Liver (tissue), 9 donors: ENCODE data around the gene BRINP1. TPM values are rescaled to one million over a fixed set of nuclear protein-coding genes. Genes with fewer than 3 reads are reported as not detected.

Source experiments
- DNase-seq: peaks from one replicate; pipeline ENCODE4 v3.0.0-alpha.2; 2017; ENCODE audit warnings: low spot score
- H3K27ac ChIP-seq, 2 donors: one replicate each; pipeline ENCODE4 v1.7.0; 2013; ENCODE audit warnings: inconsistent platforms in 2 of 2, low read length in 2 of 2, control low read depth in 1 of 2, low read depth in 1 of 2, mild to moderate bottlenecking in 1 of 2
- H3K27me3 ChIP-seq, 4 donors: one replicate each; pipeline versions ENCODE4 v1.6.1 to v1.7.0; 2013; ENCODE audit warnings: low read length in 3 of 4, inconsistent platforms in 1 of 4, mild to moderate bottlenecking in 1 of 4, moderate library complexity in 1 of 4; ENCODE audit not compliant: control insufficient read depth in 4 of 4, insufficient read depth in 4 of 4
- H3K36me3 ChIP-seq, 4 donors: one replicate each; pipeline versions ENCODE4 v1.6.1 to v1.7.0; 2013; ENCODE audit warnings: low read length in 3 of 4, mild to moderate bottlenecking in 3 of 4, low read depth in 1 of 4, moderate library complexity in 1 of 4; ENCODE audit not compliant: control insufficient read depth in 4 of 4, insufficient read depth in 3 of 4
- H3K4me1 ChIP-seq, 4 donors: one replicate each; pipeline versions ENCODE4 v1.6.1 to v1.7.0; 2013; ENCODE audit warnings: low read length in 3 of 4, mild to moderate bottlenecking in 3 of 4, moderate library complexity in 1 of 4; ENCODE audit not compliant: control insufficient read depth in 4 of 4, insufficient read depth in 4 of 4
- H3K4me3 ChIP-seq, 3 donors: one replicate each; pipeline versions ENCODE4 v1.6.1 to v1.7.0; 2013; ENCODE audit warnings: low read length in 3 of 3, control low read depth in 1 of 3, low read depth in 1 of 3, mild to moderate bottlenecking in 1 of 3
- H3K9ac ChIP-seq, 2 donors: one replicate each; pipeline ENCODE4 v1.7.0; 2013; ENCODE audit warnings: low read length in 2 of 2, mild to moderate bottlenecking in 2 of 2, moderate library complexity in 2 of 2, control low read depth in 1 of 2, low read depth in 1 of 2
- H3K9me3 ChIP-seq, 4 donors: one replicate each; pipeline versions ENCODE4 v1.6.1 to v1.7.0; 2013; ENCODE audit warnings: low read length in 3 of 4; ENCODE audit not compliant: control insufficient read depth in 4 of 4
- EGR1 ChIP-seq, 2 donors: IDR thresholded peaks; 2 replicates each; pipeline ENCODE4 v1.6.1; 2016 to 2018; ENCODE audit warnings: antibody characterized with exemption in 2 of 2, low read depth in 2 of 2
- FOXA2 ChIP-seq: IDR thresholded peaks from 2 replicates; pipeline ENCODE4 v1.6.1; 2016; ENCODE audit warnings: antibody characterized with exemption
- GABPA ChIP-seq, 2 donors: IDR thresholded peaks in 1 of 2; conservative IDR thresholded peaks in 1 of 2; 2 replicates each; pipeline ENCODE4 v1.6.1; 2016; ENCODE audit warnings: antibody characterized with exemption in 2 of 2, mild to moderate bottlenecking in 1 of 2, moderate library complexity in 1 of 2
- HNF4A ChIP-seq, 2 donors: conservative IDR thresholded peaks; 2 replicates each; pipeline ENCODE4 v1.6.1; 2016; ENCODE audit warnings: antibody characterized with exemption in 2 of 2, mild to moderate bottlenecking in 2 of 2
- HNF4G ChIP-seq: IDR thresholded peaks from 2 replicates; pipeline ENCODE4 v1.6.1; 2016; ENCODE audit warnings: antibody characterized with exemption
- JUND ChIP-seq, 2 donors: IDR thresholded peaks; 2 replicates each; pipeline ENCODE4 v1.6.1; 2016; ENCODE audit warnings: antibody characterized with exemption in 2 of 2
- NR2F2 ChIP-seq: IDR thresholded peaks from 2 replicates; pipeline ENCODE4 v1.6.1; 2016; ENCODE audit warnings: antibody characterized with exemption
- RAD21 ChIP-seq, 2 donors: IDR thresholded peaks; 2 replicates each; pipeline ENCODE4 v1.6.1; 2016; ENCODE audit warnings: antibody characterized with exemption in 2 of 2, mild to moderate bottlenecking in 2 of 2
- RXRA ChIP-seq, 2 donors: IDR thresholded peaks; 2 replicates each; pipeline ENCODE4 v1.6.1; 2017 to 2018; ENCODE audit warnings: antibody characterized with exemption in 2 of 2, mild to moderate bottlenecking in 1 of 2
- SP1 ChIP-seq: IDR thresholded peaks from 2 replicates; pipeline ENCODE4 v1.6.1; 2018; ENCODE audit warnings: antibody characterized with exemption, mild to moderate bottlenecking
- YY1 ChIP-seq: IDR thresholded peaks from 2 replicates; pipeline ENCODE4 v1.6.1; 2016; ENCODE audit warnings: antibody characterized with exemption, mild to moderate bottlenecking
- WGBS: extraction: QIAGEN DNeasy Blood & Tissue Kit; methylation state at CpG from one replicate; pipeline ENCODE4 v1.1.7; 2013; 5-methylcytosine and 5-hydroxymethylcytosine counted together
- polyA plus RNA-seq, 2 donors: library from polyadenylated mRNA; stranded (reverse) in 1 of 2; unstranded in 1 of 2; fragments of 200-250 nt in 1 of 2; fragments of >200 nt in 1 of 2; fragmentation: Nextera tagmentation in 1 of 2; extraction: Ambion mirVana in 1 of 2; gene quantifications; one replicate each; pipeline versions ENCODE4 v1.2.1 to v1.2.3, GENCODE V29; 2013 to 2015
- total RNA-seq, 2 donors: library from RNA; depleted of rRNA; stranded (reverse); fragments of >200 nt; gene quantifications; one replicate each; pipeline ENCODE4 v1.2.3, GENCODE V29; 2014
- TF ChIP-seq, protein P1 (sequence below): IDR thresholded peaks from 2 replicates; pipeline ENCODE4 v1.6.1; 2016; ENCODE audit warnings: antibody characterized with exemption, mild to moderate bottlenecking
- TF ChIP-seq, protein P2 (sequence below): IDR thresholded peaks from 2 replicates; pipeline ENCODE4 v1.6.1; 2016; ENCODE audit warnings: antibody characterized with exemption
- TF ChIP-seq, protein P3 (sequence below): IDR thresholded peaks from 2 replicates; pipeline ENCODE4 v1.6.1; 2016; ENCODE audit warnings: antibody characterized with exemption
- TF ChIP-seq, protein P4 (sequence below): IDR thresholded peaks from 2 replicates; pipeline ENCODE4 v1.6.1; 2016; ENCODE audit warnings: antibody characterized with exemption
- donor health status: healthy.
- donor health status: healthy.
- donor health status: healthy.
- donor health status: healthy.
- donor health status: healthy.

BRINP1 gene
- total and polyA plus RNA-seq, 4 donors = under 0.01 to 0.43 (median 0.18) TPM

DNA sequence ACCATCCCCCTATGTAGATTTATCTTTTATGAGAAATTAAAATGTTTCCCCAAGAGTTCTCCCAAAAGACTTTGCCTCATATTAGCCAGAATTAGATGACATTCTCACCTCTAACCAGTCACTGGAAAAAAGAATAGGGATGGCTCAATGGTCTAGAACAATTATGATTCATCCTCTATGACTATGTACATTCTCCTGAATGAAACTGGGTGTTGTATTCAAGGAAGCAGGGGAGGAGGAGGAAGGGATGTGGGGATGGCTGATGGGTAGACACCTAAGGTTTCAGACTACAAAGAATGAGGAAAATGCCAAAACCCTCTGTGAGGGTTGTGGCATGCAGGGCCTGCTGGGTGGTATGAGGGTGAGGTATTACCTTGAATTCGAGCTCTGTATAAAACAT lies 49.5 kb upstream of the BRINP1 start:
- Histone ChIP-seq H3K27ac (no peak overlapping the region), H3K9ac (no peak overlapping the region), H3K4me3 (no peak overlapping the region), H3K4me1 (no peaks in the 10 kb centered on the region), H3K27me3 (no peaks in the 10 kb centered on the region), H3K36me3 (no peaks in the 10 kb centered on the region), H3K9me3 (no peaks in the 10 kb centered on the region)
- DNase-seq = no peak
- WGBS = 52% methylated on average over 1 of the region's 1 CpG
- TF ChIP-seq, protein P1, sequence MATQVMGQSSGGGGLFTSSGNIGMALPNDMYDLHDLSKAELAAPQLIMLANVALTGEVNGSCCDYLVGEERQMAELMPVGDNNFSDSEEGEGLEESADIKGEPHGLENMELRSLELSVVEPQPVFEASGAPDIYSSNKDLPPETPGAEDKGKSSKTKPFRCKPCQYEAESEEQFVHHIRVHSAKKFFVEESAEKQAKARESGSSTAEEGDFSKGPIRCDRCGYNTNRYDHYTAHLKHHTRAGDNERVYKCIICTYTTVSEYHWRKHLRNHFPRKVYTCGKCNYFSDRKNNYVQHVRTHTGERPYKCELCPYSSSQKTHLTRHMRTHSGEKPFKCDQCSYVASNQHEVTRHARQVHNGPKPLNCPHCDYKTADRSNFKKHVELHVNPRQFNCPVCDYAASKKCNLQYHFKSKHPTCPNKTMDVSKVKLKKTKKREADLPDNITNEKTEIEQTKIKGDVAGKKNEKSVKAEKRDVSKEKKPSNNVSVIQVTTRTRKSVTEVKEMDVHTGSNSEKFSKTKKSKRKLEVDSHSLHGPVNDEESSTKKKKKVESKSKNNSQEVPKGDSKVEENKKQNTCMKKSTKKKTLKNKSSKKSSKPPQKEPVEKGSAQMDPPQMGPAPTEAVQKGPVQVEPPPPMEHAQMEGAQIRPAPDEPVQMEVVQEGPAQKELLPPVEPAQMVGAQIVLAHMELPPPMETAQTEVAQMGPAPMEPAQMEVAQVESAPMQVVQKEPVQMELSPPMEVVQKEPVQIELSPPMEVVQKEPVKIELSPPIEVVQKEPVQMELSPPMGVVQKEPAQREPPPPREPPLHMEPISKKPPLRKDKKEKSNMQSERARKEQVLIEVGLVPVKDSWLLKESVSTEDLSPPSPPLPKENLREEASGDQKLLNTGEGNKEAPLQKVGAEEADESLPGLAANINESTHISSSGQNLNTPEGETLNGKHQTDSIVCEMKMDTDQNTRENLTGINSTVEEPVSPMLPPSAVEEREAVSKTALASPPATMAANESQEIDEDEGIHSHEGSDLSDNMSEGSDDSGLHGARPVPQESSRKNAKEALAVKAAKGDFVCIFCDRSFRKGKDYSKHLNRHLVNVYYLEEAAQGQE = no peak
- TF ChIP-seq, protein P2, sequence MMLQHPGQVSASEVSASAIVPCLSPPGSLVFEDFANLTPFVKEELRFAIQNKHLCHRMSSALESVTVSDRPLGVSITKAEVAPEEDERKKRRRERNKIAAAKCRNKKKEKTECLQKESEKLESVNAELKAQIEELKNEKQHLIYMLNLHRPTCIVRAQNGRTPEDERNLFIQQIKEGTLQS = no peak
- TF ChIP-seq NR2F2 = no peak
- TF ChIP-seq HNF4G = no peak

DNA sequence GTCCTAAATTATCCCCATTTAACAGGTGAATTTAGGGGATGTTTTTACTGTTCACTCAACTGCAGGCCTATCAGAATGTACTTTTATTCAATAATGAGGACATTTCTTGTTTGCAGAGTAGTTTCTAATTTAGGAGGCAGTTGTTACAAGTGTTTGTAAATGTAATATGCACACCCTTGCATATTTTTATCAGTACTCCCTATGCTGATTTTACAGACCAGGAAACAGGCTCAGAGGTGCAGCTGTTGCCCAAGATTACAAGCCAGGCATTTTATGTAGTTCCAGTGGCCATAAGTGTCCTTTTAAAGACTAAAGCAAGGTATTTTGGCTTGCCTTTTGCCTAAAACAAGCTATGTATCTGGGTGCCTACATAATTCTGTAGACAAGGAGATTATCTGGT lies 47.6 kb upstream of the BRINP1 start:
- DNase-seq = no peak
- TF ChIP-seq GABPA (IDR thresholded peaks at IDR 0.05 in 1 of 2, conservative IDR thresholded peaks at IDR 0.05 in 1 of 2) (no peak), FOXA2 (no peak), EGR1 (IDR thresholded peaks at IDR 0.05; ENCODE audit: low read depth in 2 of 2) (no peak), YY1 (no peak), SP1 (no peak), RAD21 (IDR thresholded peaks at IDR 0.05) (no peak), HNF4G (no peak), NR2F2 (no peak), HNF4A (conservative IDR thresholded peaks at IDR 0.05) (no peak), JUND (IDR thresholded peaks at IDR 0.05) (no peak), RXRA (IDR thresholded peaks at IDR 0.05) (no peak)
- TF ChIP-seq, protein P3, sequence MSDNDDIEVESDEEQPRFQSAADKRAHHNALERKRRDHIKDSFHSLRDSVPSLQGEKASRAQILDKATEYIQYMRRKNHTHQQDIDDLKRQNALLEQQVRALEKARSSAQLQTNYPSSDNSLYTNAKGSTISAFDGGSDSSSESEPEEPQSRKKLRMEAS = no peak
- TF ChIP-seq, protein P4, sequence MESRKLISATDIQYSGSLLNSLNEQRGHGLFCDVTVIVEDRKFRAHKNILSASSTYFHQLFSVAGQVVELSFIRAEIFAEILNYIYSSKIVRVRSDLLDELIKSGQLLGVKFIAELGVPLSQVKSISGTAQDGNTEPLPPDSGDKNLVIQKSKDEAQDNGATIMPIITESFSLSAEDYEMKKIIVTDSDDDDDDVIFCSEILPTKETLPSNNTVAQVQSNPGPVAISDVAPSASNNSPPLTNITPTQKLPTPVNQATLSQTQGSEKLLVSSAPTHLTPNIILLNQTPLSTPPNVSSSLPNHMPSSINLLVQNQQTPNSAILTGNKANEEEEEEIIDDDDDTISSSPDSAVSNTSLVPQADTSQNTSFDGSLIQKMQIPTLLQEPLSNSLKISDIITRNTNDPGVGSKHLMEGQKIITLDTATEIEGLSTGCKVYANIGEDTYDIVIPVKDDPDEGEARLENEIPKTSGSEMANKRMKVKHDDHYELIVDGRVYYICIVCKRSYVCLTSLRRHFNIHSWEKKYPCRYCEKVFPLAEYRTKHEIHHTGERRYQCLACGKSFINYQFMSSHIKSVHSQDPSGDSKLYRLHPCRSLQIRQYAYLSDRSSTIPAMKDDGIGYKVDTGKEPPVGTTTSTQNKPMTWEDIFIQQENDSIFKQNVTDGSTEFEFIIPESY = no peak
- TF ChIP-seq, protein P1 = no peak
- TF ChIP-seq, protein P2 = no peak
- H3K27me3 ChIP-seq = no peaks in the 10 kb centered on the region
- H3K9me3 ChIP-seq = no peaks in the 10 kb centered on the region
- no peaks in the 10 kb centered on the region for H3K36me3 ChIP-seq
- no peak overlapping the region for H3K27ac ChIP-seq
- no peak overlapping the region for H3K9ac ChIP-seq
- no peaks in the 10 kb centered on the region for H3K4me1 ChIP-seq
- no peak overlapping the region for H3K4me3 ChIP-seq
